Cerebellar nuclear complex (tissue), 1 donor: Measurements from ENCODE around the gene ADAMTS8.

ENCODE experiments used
- DNase-seq, 2 experiments: peaks; one replicate each; lab custom pipeline; 2025; lab: John Stamatoyannopoulos, UW

The ADAMTS8 gene

DNA sequence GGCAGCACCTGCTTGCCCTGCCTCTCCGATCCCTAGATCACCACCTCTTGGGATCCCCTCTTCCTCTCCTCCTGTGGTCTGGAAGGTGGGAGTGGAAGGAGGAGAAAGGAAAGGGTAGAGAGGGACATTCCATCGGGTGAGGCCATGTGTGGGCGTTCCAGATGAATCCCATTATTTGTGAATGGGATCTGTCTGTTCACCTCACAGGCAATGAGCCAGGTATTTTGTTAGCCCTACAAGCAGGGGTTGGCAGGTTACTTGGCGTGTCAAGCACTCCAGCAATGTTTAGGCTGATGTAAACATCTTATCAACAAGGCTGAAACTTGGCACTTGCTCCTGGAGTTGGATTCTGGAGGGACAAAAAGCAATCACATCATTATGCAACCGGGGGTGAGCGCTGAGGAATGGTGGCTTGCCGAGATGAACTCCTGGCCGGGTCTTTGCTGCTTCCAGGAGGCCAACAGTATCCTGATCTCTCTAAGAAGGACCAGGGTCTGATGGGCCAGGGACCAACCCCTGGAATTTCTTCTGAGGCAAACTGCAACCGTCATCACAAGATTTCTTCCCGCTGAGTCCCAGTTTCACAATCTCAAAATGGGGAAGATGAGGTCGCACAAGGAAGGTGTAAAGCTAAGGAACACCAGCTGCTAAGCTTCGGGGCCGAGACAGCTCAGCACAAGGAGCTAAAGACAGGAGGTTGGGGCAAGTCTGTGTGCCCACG, 7.8 kb downstream of the ADAMTS8 start:
- DNase-seq: no peak

DNA sequence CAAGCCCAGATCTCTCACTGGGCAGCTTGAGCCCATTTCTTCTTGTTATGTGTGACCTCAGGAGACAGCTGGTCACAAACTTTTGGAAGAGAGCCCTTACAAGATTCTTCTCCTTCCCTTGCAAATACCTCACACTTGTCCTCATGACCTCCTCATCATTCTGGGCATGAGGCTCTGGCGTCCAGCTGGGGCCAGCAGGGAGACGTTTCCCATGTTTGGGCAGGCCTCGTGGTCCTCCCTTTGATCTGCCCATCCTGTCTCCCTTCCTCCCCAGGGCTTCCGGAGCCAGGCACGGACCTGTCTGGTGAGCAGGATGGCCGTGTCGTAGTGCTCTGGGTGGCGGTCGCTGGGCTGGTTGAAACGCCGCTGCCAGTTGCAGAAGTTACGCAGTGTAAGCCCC, 9.7 kb downstream of the ADAMTS8 start:
- DNase-seq: no peak

DNA sequence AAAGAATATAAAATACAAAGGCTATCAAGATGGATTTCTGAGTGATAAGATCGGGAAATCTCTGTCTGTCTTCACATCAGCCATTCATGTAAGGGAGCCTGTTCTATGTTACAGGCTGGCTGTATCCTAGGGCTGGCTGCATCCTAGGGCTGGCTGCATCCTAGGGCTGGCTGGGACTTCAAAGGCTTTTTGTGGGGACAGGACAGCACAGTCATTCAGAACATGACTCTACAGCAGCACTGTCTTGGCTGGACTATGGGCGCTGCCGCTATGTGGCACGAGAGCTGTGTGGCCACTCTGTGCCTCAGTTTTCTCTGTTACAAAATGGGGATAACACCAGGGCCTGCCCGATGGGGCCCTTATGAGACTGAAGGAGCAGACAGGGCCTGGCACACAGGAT, 10.2 kb downstream of the ADAMTS8 start:
- no peak for DNase-seq

DNA sequence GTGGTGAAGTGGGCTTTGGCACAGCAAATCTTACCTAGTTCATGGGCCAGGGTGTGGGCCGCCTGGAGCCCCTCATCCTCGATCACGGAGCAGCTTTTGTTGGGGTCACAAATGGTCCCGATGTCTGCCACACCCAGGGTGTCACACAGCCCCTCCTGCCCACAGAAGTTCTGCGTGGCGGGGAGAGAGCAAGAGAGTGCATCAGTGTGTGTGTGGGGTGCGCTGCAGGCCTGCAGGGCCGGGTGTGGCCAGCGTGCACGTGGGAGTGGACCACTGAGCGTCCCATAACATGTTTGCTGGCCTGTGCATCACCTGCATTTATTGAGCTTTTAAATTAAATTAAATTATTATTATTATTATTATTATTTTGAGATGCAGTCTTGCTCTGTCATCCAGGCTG, 11.5 kb downstream of the ADAMTS8 start:
- DNase-seq: no peak

DNA sequence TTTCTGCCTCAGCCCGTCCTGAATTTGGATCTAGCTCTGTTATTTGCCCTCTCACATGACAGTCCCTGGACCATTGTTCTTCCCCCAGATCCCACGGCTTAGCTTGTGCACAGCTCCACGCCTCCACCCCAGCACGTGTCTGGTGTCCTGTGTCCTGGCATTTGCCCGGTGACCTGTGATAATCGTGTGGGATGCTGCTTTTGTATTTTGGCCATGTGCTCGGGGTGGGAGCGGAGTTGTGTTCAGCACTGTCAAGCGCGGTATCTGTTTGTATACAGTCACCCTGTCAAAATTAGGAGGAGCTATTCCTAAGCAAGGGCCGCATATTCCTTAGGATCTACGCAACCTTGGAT, 11.9 kb downstream of the ADAMTS8 start:
- DNase-seq: no peak

DNA sequence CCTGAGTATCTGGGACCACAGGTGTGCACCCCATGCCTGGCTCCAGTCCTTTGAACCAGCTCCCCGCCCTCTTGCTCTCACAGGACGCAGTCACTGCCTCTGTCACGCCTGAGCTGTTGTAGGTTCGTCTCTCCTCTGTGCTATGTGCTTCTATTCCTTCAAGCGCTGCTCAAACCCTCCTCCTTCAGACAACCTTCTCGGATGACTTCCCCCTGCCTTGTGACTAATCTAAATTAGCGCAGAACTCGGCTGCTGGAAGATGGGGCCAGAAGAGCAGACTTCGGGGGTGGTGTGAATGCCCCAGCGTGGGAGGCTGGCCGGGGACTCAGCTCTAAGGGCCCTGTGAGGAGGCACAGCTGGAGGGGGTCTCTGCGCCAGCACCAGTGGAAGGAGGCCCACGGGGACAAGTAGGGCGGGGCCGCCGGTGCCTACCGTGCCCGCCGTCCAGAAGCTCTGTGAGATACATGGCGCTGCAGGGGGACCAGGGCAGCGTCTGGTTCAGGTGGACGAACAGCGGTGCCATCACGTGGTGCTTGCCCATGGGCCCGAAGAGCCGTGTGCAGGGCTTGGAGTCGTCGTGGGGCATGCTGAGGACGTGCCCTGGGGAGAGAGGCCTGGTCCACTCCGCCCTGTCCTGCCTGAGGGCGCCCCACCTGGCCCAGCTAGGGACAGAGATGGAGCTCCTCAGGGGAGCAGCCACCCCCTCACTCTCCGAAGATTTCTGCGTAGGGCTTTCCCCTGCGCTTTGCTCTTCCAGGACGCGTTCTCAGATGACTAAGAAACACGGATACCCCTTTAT, 12.5 kb downstream of the ADAMTS8 start:
- no peak for DNase-seq

DNA sequence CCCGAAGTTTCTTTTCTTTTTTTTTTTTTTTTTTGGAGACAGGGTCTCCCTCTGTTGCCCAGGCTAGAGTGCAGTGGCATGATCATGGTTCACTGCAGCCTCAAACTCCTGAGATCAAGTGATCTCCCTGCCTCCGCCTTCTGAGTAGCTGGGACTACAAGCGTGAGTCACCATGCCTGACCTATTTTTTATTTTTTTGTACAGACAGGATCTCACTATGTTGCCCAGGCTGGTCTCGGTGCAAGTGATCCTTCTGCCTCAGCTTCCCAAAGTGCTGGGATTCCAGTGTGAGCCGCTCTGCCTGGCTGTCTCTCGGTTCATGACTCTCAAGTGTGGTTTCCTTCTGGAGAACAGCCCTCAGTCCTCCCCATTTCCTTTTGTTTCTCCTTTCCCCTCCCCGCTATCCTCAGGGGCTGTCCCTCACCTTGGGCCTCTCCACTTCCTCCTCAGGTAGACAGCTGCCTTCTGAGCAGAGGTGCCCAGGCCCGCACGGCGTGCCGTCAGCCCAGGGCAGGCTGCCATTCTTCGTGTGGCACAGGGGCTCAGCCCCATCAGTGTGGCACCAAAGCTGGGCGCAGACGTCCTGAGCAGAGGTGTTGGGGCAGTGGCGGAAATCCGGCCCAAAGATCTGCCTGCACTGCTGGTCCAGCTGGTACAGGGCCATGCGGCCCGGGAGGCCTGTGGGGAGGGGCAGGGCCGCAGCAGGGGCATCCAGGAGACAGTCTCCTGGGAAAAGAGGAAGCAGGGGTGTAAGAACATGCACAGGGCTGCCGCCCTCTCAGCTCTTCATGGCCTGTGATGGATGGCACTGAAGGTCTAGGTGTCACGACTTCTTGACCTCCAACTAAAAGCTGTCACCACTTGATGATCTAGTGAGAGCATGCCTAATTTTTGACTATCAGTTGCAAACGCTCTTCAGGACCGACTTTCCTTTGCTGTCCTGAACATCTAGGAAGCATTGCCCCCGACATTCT, 14.0 kb downstream of the ADAMTS8 start:
- DNase-seq: no peak

DNA sequence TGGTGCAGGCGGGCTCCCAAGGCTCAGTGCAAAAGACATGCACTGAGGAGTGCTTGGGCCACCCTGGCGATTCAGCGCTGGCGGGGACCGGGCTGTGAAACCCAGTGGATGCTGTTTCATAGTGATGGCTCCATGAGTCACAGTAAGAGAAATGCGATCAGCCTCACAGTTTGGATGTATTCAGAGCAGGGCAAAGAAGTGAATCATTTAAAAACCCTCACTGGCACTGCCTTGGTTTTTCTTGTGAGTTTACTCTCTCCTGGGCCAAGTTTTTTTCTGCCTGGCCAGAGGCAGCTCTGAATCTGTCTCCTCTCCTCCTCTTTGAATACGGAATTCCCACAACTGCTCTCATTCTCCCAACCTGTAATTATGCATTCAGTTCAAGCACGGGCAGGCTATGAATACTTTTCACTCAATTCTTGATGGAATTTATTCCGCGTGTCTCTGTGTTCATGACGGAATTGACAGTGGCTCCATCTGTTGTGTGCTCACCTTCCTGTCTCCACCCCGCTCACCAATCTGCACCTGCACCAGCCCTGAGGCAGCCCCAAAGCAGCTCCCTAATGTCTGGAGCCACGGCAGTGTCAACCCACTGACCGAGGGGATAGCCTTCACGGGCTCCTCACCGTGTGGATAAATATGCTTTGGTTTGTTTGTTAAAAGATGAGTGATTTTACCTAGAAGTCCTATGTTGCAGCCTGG, 14.9 kb downstream of the ADAMTS8 start:
- no peak for DNase-seq

DNA sequence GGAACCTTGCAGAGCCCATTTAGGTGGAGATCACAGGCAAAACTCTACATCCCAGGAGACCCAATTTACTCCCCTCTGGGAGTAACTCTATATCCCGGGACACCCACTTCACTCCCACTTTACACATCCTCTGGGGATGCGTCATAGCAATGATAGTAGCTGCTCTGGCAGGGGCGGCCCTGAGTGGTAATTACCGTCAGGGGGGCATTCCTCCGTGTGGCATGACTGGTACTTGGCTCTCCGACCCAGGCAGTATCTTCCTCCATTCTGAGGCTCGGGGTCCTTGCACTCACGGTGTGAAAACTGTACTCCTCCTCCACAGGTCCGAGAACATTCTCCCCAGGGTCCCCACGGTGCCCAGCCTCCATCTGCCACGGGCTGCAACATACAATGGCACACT, 17.2 kb downstream of the ADAMTS8 start:
- no peak for DNase-seq

DNA sequence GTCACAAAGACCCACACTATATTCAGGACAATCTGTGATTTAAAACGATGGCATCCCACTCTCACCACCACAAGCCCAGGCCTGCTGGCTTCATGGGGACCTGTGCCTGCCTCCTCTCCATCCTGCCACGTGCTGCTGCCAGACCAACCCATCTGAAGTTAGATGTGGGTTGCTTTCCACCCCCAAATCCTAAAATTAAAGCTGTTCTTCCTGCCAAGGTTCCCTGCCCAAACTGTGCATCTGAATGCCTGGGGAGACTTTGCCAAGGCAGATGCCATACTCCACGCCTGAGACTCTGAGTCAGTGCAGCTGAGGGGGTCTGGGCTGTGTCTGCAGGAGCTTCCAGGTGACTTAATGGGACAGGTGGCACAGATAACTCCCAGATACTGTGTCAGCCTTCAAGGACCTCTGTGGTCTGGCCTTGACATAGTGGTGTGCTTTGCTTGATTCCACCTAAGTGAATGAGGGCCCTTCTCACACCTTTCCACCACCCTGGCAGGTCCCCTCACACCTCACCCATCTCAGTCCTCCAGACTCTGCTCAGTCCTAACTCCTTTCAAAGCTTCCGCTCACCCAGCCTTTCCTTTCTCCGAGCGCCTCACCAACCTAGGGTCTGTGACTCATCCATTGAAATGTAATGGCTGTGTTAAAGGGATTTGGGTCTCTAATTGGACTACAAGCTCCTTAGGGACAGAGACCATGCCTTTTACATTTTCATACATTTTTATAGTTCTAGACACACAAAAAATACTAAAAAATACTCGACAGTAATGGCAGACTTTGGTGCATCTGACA, 18.6 kb downstream of the ADAMTS8 start:
- no peak for DNase-seq

DNA sequence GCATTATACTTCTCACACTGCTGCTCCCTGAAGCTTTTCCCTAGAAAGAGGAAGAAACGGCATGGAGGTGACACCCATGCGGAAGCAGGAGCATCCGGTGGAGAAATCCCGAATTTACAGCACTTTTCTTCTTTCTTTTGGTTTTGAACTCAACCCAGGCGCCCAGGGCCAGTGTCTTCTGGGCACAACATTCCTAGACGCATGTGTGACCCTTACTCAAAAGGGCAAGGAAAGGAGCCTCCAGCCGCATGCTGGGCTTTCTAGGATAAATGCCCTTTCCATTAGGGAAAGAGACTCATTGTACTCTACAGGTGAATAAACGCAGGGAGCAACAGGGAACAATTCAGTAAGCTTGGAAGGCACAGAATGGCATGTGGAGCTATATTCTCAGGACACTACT, 19.5 kb downstream of the ADAMTS8 start:
- DNase-seq: no peak

DNA sequence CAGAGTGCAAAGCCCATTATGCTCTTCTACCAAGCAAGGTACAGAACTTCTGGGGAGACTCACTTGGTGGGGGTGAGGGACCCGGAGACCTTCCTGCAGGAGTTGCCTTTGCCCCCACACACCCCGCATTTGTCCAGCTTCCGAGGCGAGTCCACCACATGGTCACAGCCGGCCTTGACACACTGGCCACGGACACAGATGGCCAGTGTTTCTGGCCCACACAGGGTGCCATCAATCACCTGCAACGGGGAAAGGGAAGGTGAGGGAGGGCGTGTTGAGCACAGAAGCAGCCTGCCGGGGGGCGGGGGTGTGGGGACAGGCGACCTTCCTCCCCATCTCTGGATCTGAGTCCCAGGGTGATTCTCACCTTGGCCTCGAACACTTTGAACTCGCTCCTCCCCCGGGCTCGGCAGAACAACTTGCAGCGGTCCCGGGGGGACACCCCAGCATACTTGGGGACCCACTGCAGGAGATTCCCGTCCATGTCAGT, 20.0 kb downstream of the ADAMTS8 start:
- DNase-seq: no peak

DNA sequence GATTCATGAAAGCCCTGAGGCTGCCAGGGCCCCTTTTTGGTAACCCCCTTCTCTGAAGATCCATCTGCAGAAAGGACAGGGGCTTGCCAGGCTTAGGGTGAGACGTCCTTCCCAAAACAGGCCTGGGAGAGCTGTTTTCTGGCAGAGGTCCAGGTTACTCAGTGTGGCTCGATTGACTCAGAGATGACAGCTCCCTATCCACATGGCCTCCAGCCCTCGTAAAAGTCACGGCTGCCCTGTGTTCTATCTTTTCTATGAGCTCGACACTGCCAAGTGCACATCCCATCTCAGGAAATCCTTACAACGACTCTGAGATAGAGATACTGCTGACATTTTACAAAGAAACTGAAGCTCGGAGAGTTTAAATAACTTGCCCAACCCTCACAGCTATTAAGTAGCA, 20.4 kb downstream of the ADAMTS8 start:
- no peak for DNase-seq

DNA sequence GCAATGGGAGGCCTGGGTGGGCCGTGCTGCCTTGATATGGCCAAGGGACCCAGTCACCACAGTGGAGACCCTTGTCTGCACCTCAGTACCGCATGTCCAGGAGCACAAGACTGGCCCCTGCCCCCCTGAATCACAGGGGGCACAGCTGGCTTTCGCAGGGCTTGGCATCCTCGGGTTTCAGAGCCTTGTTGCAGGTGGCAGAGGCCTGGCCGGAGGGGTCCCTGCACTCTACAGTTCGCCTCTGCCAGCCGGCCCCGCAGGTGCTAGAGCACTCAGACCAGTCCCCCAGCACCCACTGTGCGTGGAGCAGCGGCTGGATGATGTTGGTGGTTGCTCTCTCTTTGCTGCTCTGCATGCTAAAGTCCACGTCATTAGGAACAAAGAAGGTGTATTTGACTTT, 23.0 kb downstream of the ADAMTS8 start:
- DNase-seq: no peak

DNA sequence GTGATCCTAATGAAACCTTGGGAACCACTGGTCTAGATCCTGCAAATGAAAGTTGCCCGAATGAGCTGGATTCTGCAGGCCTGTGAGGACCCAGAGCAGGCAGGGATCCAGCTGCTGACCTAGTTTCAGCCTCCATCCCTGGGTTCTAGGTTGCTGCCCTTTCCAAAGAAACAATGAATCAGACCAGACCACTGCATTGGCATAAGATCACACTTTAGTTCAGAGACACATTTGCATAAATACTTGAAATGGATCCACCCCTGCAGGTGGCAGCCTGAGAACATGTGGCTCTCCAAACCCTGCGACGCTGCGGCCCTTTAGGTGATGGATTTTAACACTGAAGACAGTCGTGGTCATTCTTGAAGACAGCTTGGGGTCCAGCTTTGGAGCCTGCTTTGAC, 23.7 kb downstream of the ADAMTS8 start:
- DNase-seq: no peak

DNA sequence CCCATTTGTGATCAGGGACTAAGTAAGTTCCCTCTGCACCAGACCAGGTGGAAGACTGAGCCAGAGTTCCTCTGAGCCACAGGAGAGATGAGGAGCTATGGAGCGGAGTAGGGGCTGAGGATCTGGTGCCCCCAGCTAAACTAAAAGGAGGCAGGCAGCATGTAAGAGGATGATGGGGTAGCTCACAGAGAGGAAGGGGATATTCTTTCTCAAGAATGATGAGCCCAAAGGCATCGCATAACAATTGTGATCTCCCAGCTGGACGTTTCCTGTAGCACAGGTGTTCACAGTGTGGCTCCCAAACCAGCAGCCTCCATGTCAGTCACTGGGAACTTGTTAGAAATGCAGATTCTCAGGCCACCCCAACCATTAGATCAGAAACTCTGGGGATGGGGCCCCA, 24.4 kb downstream of the ADAMTS8 start:
- no peak for DNase-seq

DNA sequence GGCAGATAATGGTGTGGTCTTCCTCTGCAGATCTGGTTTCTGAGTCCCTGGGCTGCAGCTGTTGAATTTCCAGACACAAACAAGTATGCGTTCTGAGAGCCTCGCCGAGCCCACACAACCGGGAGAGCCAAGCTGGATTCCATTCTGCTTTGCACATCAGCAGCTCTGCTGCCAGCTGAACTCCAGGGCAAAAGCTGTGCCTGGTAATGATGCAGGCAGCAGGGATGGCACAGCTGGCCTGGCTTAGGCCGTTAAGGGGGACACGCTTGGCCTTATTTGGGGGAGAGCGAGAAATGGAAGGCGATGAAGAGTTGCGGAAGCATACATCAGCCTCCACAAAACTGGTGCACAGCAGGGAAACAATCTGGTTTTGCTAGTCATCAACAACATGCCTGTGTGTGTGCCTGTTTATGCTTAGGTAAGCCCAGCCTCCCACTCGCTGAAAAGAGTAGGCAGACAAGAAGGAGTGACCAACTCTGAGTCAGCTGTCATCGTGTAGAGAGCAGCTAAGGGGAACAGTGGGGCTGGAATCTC, 25.1 kb downstream of the ADAMTS8 start:
- no peak for DNase-seq

DNA sequence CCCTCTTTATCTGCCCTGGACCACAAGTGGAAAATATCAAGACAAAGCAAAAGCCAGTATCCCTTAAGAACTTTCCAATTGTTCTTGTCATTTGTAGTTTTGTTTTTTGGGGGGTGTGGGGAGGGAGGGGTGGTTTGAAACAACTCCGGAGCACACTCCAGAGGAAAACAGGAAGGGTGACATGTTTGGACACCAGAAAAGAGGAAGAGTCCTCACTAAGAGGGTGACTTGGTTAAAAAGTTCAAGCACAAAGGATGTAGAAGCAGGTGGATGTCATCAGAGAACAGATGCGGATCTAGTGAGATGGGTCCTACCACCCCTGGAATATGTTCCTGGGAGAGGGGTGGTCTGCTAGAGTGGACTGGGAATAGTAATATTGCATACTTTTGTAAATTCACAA, 25.8 kb downstream of the ADAMTS8 start:
- DNase-seq: no peak

DNA sequence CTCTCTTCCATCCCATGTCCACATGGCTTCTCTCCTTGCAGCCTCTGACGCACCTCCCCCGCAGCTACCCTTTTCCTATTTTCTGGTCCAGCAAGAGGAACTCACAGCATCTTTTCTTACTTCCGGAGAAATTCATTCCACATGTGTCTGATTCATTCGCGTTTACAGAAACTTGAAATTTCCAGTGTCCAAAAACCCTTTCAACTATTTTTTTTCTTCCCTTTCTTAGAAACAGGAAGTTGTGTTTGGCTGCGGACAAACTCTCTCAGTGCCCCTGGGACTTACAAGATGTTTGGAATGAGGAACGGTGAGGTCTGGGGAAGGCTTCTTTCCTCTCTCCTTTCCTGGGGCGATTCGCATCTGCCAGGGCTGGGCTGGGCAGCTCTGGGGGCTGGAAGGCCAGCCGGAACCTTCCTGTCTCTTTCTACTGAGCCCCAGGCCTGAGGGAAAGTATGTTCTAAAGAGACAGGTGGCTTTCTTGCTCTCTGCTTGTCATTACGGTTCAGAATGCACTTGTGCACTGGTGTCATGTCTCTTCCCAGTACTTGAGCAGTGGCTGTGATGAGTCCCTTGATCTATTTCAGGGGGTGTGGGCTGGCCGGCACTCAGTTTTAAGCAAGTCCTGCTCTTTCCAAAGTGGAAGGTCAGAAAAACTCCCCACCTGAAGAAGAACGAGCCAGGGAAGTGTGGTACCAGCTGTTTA, 27.5 kb downstream of the ADAMTS8 start:
- DNase-seq: no peak

DNA sequence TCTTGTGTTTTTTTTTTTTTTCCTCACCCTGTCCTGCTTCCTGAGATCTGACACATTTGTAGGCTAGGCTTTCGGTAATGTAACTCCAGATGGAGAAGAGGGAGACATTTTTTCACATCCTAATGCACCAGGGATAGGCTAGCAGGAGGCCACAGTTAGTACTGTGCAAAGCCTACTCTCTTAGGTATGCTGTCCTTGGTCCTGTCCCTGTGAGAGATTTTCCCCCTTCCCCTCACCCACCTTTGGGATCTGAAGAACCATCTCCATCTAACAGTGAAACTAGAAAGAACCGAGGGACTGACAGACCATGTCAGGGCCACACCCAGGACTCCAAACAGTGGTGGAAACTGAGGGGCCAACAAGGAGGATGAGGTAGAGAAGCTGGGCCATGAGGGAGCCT, 29.2 kb downstream of the ADAMTS8 start:
- DNase-seq: no peak
